GM21390 (cell line): ENCODE measurements around the gene RALGPS1.

Source experiments
- ATAC-seq: cut with Tn5 transposase; IDR thresholded peaks from one replicate; pipeline ENCODE4 v1.9.1; 2021; ENCODE audit not compliant: unreplicated experiment

The RALGPS1 gene

GRCh38 chr9:127092041-127092608 is 177.5 kb downstream of the RALGPS1 start:
- no peak for ATAC-seq

GRCh38 chr9:127093319-127094020 is 178.9 kb downstream of the RALGPS1 start:
- ATAC-seq: no peak

GRCh38 chr9:127095411-127095810 is 180.8 kb downstream of the RALGPS1 start:
- no peak for ATAC-seq

- no peak for ATAC-seq
Measured at GRCh38 chr9:127096208-127096607, 181.6 kb downstream of the RALGPS1 start.

GRCh38 chr9:127097683-127098082 is 183.1 kb downstream of the RALGPS1 start:
- ATAC-seq: no peak

- ATAC-seq: no peak
Measured at GRCh38 chr9:127098916-127099553, 184.5 kb downstream of the RALGPS1 start.

- no peak for ATAC-seq
Measured at GRCh38 chr9:127099664-127100063, 185.1 kb downstream of the RALGPS1 start.

- no peak for ATAC-seq
Measured at GRCh38 chr9:127102176-127102575, 187.6 kb downstream of the RALGPS1 start.

GRCh38 chr9:127102788-127103187 is 188.2 kb downstream of the RALGPS1 start:
- no peak for ATAC-seq

- ATAC-seq: no peak
Measured at GRCh38 chr9:127104581-127105311, 190.2 kb downstream of the RALGPS1 start.

- ATAC-seq: no peak
Measured at GRCh38 chr9:127105805-127106465, 191.4 kb downstream of the RALGPS1 start.

GRCh38 chr9:127106466-127106855 is 191.9 kb downstream of the RALGPS1 start:
- no peak for ATAC-seq

- no peak for ATAC-seq
Measured at GRCh38 chr9:127107171-127107928, 192.8 kb downstream of the RALGPS1 start.

GRCh38 chr9:127107929-127108876 is 193.6 kb downstream of the RALGPS1 start:
- ATAC-seq: no peak

GRCh38 chr9:127109212-127109711 is 194.7 kb downstream of the RALGPS1 start:
- no peak for ATAC-seq

- no peak for ATAC-seq
Measured at GRCh38 chr9:127112056-127112455, 197.5 kb downstream of the RALGPS1 start.

- no peak for ATAC-seq
Measured at GRCh38 chr9:127112735-127113161, 198.2 kb downstream of the RALGPS1 start.

- ATAC-seq: no peak
Measured at GRCh38 chr9:127113191-127113972, 198.8 kb downstream of the RALGPS1 start.
